ENCODE data around the gene TBC1D9.

The TBC1D9 gene

DNA sequence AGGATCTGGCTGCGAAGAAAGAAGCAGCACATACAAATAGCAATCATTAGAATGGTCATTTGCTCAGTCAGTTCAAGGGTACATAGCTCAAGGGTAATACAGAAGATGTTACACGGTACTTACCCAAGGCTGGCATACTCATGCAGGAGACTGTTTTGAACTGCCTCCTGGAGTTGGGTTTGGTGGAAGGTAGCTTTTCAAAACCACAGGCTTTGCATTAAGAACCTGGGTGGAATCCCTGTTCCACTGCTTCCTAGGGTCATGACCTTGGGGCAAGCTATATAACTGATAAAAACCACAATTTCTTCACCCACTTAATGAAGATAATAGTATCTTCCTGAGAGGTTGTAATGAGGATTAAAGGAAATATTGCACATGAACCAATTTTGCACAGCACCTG lies 36.5 kb downstream of the TBC1D9 start:
- DNase-seq, result no peak

DNA sequence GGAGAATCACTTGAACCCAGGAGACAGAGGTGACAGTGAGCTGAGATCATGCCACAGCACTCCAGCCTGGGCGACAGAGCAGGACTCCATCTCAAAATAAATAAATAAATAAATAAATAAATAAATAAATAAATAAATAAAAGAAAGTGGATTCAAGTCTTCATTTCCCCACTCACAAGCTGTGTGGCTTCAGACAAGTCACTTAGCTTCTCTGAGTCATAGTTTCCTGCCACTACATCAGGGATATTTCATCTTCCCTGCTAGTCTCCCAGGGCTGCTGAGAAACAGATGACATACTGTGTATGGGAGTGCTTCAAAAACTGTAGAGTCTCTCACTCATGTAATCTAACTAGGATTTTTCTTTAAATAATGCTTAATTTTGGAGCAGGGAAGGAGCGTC lies 37.2 kb downstream of the TBC1D9 start:
- no peak for DNase-seq

DNA sequence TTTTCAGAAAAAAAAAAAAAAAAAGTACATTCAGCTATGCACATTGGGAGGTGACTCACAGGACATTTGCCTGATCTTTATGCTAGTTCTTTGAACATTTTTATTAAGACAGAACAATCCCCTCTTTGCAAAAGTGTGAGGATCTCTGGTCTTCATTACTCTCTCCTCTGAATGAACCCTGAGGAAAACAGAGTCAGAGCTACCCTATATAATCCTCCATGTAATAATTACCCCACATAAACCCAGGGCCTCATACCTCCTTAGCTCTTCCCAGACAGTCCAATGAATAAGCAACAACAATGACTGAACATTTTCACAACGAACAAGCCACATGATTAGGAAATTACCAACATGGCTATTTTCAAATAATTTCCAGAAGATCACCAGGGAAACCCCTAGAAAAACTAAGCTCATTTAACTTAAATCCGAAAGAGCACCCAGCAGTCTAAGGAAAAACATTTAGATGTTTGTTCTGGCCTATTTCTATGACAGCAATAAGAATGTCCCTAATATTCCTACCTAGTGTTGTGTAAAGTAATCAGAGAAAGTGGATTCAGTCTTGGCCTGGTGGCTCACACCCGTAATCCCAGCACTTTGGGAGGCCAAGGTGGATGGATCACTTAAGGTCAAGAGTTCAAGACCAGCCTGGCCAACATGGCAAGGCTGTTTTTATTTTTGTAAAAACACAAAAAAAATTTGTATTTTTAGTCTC lies 37.8 kb downstream of the TBC1D9 start:
- DNase-seq, result no peak

DNA sequence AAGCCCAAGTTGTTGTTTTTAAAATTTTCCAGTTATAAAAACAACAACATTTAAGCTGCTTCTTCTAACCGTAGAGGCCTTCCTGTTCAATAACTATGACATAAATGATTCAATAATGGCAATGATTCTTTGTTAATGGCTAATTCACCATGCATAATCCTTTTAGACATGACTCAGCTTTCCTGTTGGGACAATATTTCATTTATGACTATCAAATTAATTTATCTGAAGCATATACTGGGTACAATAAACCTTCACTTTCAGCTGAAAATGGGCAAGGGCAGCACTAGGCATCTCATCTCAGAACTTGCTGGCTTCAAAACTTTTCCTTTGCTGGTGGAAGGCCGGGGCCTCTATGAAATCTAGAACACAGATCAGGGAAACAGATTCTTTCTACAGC lies 38.9 kb downstream of the TBC1D9 start:
- DNase-seq, result no peak

DNA sequence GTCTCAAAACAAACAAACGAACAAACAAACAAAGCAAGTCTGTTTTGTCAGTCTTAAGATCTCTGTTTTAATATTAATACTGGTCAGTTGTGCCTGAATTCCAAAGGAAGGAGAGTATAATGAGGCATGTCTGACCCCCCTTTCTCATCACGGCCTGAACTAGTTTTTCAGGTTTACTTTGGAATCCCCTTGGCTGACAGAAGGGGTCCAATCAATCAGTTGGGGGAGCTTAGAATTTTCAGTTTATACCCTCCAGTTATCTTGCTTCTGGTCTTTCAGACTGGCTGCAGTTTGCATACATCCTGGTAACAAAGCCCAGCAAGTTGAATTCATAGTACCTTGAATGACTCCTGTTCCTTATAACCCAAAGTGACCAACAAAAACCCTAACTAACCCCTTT lies 41.1 kb downstream of the TBC1D9 start:
- DNase-seq, result no peak

DNA sequence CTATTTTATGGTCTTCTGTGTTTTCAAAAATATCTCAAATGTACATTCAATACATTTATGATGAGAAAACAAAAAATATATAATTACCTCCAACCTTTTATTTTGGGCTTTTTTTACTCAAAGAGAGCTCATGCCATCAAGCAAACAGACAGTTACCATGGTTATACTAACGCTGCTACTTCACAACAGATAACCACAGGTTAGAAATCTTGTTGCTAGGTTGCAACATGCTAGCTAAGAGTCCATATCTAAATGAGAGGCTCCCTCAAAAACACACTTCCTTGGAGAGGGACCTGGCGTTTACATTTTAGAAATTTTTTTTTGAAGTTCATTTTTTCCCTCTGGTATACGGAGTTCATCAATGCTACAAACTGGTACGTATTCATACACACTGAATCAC lies 44.3 kb downstream of the TBC1D9 start:
- DNase-seq, result no peak

DNA sequence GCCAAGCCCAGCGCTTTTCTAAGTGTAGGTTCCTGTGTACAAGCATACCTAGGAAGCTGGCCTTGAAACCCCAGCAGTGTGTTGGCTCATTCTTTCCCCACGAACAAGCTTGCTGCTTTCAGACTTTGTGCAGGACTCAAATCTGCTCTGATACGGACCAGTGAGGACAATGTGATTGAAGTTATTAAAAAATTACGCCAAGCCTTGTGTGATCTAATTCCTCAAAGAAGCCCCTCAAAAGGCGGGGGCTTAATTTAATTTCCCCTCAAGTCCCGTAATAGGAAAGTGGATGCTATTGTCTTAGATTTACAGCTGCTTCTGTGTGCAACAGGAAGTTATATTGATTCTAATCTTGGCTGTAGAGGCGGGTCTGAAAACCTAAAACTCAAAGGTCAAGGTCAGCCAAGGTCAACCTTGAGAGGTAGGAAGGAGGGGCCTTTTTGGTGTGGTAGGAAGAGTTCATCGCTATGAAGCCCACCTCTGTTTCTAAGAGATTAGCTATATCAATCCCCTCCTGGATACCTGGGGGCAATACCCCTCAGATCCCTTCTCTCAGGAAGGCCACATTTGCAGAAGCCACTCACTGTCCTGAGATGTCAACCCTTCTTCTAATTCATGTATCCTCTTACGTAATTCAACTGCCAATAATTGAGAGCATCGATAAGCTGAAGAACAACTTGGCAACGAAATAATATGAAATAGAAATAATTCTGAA lies 45.1 kb downstream of the TBC1D9 start:
- DNase-seq, result no peak

DNA sequence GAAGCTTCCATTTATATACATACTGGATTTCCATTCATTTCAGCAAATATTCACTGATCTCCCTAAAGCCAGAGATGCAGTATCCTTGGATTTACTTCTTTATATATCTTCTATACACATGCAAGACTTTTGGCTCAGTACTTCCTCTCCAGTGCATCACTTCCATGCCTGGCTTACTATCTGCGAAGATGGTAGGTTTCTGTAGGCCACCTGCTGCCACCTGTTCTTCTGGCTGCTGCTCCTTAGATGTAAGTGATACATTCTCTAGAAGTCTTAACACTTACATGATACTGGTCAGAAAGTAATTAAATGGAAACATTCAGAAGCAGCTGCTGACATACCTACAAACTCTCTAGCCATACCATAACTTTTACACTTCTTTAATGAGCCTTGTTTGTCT lies 48.9 kb downstream of the TBC1D9 start:
- no peak for DNase-seq

DNA sequence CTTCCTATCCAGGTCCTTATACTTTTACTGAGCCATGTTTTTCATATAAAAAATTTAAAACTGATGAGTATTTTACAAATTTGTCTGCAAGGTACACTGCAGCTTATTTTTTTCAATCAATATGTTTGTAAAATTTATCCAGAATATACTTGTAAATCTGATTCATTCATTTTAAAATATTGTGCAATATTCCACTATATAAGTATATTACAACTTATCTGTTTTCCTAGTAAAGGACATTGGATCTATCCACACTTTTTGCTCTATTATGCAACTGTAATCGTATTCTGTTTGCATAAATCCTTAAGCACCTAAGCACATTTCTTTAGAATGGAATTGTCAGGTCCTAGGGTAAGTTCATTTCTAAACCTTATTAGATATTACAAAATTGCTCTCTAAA lies 49.5 kb downstream of the TBC1D9 start:
- DNase-seq, result no peak

DNA sequence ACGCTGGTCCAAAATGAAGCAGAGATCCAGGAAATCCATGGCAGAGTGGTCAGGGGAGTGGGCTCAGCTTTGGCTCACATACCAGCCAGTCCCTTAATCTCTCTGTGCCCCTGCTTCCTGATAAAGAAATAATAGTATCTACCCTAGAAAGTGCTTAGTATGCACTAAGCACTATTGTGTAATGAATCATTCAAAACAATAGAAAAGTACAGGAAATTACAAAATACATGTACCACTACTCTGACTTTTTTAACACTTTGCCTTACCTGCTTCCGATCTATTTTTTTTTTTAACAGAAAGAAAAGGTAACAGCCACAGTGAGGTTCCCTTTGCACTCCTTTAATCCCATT lies 49.9 kb downstream of the TBC1D9 start:
- DNase-seq, result no peak

DNA sequence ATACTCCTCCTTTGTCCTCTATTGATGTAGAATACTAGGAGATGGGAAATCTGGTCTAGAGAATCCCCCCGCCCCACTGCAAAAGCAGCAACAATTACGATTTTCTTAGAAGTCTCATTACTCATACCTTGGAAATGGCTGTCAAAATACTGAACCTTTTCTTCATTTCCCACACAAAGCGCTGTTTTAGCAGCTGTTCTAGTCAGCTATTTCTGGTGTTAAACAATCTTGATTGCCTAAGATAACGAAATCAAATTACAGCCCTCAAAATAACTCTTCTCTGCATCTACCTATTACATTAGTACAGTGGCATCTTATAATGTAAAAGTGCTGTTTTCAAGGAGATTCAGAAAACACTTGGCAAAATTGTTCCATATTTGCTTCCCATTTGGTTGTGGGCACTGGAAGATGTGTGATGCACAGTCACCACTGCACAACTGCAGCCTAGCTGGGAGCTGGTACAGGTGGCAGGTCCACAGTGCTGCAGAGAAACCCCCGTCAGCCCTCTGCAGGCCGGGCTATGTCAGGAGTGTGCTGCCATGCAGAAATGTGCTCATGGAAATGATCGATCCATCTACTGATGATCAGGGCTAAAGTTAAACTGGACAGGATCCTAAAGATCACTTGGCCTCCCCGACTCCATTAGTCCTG lies 50.4 kb downstream of the TBC1D9 start:
- no peak for DNase-seq

DNA sequence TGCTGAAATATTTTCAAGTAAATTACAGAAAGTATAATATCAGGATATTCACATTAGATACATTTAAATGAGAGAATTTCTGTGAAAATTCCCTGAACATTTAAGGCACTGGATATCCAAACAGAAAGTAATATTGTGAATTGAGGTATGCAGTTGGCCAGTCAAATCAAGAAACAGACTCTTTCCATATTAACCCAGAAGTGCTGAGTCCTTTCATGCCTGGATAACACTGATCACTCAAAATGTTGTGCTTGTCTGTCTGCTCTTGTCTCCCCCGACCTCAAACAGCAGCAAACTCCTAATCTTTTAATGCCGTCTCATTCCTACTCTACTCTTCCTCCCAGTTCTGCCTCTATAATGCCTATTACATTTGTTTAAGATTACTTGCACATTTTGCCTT lies 51.2 kb downstream of the TBC1D9 start:
- DNase-seq, result no peak

DNA sequence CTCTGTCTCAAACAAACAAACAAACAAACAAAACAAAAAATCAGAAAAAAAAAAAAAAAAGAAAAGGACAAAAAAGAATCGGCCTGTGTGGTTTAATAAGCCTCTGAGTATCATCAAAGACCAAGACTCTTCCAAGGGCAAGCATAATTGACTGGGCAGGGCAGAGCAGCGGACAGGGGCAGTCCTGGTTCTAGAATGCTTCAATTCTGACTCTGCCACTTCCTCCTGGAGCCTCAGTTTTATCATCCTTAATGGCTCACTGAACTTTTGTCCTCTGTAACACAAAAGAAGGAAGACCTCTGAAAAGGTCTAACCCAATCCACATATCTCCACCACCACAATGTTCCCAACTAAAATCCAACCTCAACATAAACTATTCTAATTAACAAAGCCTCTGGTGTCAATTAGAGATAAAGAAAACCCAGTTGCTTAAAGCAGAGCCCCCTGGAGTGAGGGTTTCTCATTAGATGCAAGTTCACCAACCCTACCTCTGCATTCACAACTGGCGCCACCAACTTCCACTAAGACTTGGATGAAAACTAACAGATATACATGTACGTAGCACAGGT lies 51.7 kb downstream of the TBC1D9 start:
- DNase-seq, result no peak

DNA sequence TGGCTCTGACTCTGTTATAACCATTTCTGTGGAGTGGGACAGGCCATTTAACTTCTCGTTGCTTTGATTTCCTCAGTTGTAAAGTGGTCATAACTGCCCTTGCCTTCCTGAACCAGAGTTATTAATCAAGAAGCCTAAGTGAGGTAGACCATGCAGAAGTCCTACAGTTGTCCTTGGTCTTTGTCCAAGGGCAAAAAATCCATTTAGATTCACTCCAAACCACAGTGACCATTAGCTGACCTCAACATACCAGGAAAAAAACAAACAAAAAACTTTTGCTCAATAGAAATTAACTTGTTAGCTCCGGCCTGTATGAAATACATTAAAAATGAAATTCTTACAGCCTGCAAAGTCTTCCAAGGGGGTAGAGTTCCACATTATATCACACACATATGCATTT lies 52.7 kb downstream of the TBC1D9 start:
- no peak for DNase-seq

DNA sequence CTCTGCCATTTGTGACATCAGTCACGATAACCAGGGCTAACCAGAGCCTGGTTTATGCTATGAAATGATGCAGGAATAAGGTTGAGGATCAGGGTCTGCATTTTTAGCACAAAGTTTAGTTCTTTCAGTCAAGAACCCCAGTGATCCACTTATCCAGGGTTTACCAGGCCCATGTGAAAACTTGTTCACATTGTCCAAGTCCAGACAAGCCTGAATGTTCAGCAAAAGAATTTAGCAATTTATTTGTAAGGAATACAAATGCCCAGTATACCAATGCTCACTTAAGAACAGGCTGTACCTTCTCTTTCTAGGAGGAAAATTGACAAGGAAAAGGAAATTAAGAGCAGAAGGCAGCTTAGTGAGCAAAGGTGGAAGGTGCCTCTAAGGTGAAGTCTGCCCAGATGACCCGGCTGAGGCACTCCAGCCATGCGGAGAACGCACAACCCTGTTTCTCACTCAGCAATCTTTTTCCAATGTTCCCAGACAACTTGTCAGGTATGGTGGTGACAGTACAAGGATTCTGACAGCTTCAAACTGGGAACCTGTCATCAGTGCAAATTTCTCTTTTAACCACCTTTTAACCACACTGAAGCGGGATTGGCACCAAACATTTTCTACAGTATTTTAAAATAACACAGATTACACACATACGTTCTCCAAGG lies 54.0 kb downstream of the TBC1D9 start:
- DNase-seq, result no peak

DNA sequence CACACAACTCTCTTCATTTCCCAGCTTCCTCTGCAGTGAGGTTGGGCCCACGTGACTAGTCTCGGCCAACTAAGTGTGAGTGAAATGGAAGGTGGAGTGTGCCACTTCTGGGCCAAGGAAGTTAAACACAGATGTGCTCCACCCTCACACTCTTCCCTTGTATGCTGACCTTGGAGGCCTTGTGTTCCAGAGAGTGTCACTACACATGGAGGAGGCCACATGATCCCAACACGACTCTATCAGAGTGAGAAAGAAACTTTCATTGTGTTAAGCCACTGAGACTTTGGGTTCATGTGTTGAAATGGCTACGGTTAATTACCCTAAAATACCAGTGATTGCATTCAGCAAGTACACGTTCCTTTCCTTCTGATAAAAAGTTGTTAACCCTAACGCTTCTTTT lies 55.1 kb downstream of the TBC1D9 start:
- DNase-seq, result no peak

DNA sequence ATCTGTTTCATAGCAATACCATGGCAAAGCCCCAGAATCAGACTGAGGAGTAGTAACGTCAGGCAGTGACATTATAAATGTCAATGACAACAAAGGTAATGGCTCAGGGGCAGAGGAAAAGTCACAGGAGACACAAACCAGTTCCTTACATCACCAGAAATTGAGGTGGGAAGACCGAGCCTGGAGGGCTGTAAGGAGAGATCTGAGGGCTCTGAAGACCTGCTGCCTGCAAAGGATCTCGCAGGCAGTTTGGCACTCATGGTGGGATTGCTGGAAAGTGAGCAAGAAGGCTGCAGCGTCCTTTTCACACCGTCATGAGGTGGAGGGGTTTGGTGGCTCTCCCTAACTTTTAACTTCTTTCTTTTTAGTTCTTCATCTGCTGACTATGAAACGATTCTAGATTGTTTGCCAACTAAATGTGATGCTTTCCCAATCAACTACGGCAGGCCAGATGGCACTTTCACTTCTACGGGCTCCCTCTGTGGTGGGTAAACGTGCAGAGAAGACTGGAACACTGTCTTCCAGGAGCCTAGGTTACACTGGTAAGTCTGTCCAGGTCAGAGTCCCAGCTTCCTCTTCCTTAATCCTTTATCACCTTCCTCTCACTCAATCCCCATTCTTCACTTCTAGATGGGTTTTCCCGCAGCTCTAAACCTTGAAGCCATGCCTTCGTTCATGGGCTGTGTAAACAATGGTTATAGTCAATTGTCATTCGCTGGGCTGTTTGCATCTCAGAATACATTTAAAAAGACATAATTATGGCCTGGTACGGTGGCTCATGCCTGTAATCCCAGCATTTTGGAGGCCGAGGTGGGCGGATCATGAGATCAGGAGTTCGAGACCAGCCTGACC lies 58.2 kb downstream of the TBC1D9 start:
- DNase-seq, result no peak

DNA sequence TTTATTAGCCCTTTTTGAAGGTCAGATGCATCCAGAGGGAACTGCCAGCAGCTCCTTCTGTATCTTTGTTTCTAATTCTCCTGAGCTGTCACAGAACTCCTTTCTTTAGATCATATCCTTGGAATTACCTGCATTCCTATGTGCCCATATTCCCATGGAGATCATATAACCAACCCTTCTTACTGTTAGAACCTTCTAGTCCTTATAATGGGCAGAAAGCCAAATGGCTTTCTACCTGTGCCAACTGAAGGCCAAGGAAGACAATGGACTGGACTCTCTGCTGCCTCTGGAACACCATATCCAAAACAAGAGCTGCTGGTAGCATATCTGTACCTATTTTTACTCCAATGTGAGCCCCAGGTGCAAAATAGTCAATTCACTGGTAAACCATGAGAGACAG lies 60.7 kb downstream of the TBC1D9 start:
- DNase-seq, result no peak

DNA sequence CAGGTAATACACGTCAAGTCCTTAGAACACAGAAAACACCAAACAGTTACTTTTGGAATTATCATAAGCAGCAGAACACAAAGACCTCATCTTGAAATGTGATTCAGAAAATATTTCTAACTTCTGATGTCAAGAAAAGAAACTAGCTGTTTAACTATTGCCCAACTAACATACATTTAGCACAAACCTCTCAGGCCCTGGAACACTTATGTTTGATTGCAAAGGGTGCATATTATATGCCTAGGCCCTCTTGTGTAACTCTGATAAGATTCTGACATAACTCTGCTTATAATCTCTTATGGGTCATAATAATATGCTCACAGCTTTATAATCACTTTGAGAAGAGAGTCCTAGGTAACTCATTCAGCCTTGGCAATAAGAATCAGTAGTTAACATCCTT lies 62.6 kb downstream of the TBC1D9 start:
- no peak for DNase-seq

DNA sequence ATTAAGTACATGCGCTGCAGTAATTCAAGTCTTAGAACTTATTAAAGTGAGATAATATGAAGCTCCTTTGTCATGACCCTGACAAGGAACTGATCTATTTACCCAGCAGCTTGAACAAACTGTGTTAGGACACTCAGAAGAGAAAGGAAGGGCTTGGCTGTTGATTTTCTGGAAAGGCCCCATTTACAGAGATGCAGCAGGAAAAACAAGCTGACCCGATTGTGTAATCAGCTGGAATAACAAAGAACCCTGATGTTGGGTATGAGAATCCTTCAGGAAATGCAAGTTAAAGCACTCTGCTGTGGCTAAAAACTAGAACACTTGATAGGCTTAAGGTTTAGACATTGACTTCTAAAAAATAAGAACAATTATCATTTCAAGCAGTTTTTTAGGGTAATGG lies 64.8 kb downstream of the TBC1D9 start:
- DNase-seq, result no peak

DNA sequence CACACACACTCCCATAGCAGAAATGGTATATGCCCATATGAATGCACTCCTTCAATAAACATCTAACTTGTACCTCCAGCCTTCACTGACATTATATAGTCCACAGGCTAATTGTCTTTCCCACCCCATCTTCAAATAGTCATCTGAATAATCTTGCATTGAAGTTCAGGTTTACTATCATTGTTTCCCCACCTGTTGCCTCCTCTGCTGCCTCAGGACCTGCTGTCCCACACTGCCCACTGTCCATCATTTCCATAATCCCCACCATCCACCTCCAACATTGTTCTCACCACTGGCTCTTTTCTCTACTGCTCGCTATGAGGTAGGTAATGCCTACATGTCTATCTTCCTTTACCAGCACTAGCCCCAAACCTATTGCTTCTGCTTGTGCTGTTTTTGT lies 66.1 kb downstream of the TBC1D9 start:
- DNase-seq, result no peak

DNA sequence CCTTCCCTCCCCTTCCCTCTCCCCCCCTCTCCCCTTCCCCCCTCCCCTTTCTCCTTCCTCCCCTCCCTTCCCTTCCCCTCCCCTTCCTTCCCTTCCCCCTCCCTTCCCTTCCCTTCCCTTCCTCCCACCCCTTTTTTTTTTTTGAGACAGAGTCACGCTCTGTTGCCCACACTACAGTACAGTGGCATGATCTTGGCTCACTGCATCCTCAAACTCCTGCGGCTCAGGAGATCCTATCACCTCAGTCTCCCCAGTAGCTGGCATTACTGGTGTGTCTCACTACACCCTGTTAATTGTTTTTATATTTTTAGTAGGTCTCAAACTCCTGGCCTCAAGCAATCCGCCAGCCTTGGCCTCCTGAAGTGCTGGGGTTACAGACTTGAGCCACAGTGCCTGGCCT lies 66.6 kb downstream of the TBC1D9 start:
- DNase-seq, result no peak
